ENCODE results near the gene CMSS1. TPM values are rescaled to one million over a fixed set of nuclear protein-coding genes. Genes with fewer than 3 reads are reported as not detected.

Gene CMSS1
- total RNA-seq, 1 experiment from 2014 or later, result 64.1 TPM

DNA sequence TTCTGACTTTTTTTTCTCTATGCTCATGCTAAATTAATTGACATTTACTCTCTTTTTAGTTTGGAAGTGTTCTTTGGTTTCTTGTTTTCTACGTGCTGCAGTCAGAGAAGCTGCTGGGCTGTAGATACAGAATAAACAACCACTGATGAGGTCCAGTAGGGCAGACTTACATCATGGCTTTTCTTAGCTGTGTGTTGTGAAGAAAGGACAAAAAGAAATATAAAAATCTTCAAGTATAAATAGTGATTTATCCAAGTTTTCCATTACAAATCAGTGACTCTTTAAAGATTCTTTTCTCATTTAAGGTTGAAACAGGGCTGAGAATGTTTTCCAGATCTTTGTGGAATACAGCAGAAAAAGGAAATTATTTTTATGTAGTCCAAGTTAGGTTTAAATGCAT lies 122.2 kb downstream of the CMSS1 start (continued):
- TF ChIP-seq, protein P1, sequence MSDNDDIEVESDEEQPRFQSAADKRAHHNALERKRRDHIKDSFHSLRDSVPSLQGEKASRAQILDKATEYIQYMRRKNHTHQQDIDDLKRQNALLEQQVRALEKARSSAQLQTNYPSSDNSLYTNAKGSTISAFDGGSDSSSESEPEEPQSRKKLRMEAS (IDR thresholded peaks at IDR 0.05), result no peak

DNA sequence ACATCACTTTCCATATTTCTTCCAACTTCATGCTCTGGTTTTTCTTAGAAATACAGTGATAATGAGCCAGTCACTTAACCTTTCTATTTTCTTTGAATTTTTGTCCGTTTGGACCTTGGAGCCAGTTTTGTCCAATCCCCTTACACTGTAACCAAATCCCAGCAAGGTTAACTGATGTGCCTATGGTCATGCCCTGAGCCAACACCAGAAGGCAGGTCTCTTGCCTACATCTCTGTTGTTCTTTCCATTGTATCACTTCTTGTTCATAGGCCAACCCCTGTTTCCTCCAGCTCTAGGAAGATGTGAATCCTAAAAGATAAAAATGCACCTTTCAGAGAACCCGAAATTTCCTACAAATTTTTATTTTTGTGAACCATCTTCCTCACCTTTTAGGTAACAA lies 122.7 kb downstream of the CMSS1 start:
- H3K4me2 ChIP-seq (ENCODE audit: low read length), result no peak overlapping the region
- H3K27me3 ChIP-seq (ENCODE audit: insufficient read depth, low read length), result no peaks in the 10 kb centered on the region
- H3K9me3 ChIP-seq (ENCODE audit: control insufficient read depth in 1 of 2, insufficient read depth in 1 of 2, low read depth in 1 of 2, low read length in 2 of 2), result no peaks in the 10 kb centered on the region
- DNase-seq (ENCODE audit: low read depth, low spot score), result no peak
- ChIA-PET RAD21 (ENCODE audit: low non-redundant PET in 1 of 2, low total read pairs in 2 of 2, uncharacterized antibody in 2 of 2, unreplicated experiment in 2 of 2) (no interaction called here), POLR2A (no interaction called here), CTCF (no interaction called here)
- no peak overlapping the region for H3K27ac ChIP-seq (ENCODE audit: low read depth, low read length)
- no peaks in the 10 kb centered on the region for H3K9me2 ChIP-seq (ENCODE audit: insufficient read depth)
- H3K79me2 ChIP-seq (ENCODE audit: insufficient read depth, low read length), result no peaks in the 10 kb centered on the region
- H3K36me3 ChIP-seq (ENCODE audit: control insufficient read depth in 1 of 2, insufficient read depth in 2 of 2, low read length in 2 of 2), result no peaks in the 10 kb centered on the region
- H4K20me1 ChIP-seq (ENCODE audit: insufficient read depth), result no peaks in the 10 kb centered on the region
- H3K9ac ChIP-seq (ENCODE audit: low read length), result no peak overlapping the region
- no peak for ATAC-seq
- peaks cover 4 to 6% of the 10 kb centered on the region in 2 experiments; a peak in 2 of 4 replicates for H3K4me1 ChIP-seq (ENCODE audit: control insufficient read depth in 1 of 2, insufficient read depth in 2 of 2, low read length in 2 of 2)
- BruUV-seq (replicated peaks), result no TSS peak
- intact Hi-C loops (cut with micrococcal nuclease), result no loop called here
- TF ChIP-seq FOSL1 (IDR thresholded peaks at IDR 0.05; ENCODE audit: low read depth) (no peak), RAD21 (IDR thresholded peaks at IDR 0.05; ENCODE audit: low read depth) (no peak), ZNF274 (IDR thresholded peaks at IDR 0.05; ENCODE audit: low read depth, low read length) (no peak), EGR1 (IDR thresholded peaks at IDR 0.05; ENCODE audit: low read depth) (no peak)
- TF ChIP-seq, protein P2, sequence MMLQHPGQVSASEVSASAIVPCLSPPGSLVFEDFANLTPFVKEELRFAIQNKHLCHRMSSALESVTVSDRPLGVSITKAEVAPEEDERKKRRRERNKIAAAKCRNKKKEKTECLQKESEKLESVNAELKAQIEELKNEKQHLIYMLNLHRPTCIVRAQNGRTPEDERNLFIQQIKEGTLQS (IDR thresholded peaks at IDR 0.05), result no peak
- no peak overlapping the region for H2AFZ ChIP-seq (ENCODE audit: low read depth, low read length, poor library complexity, severe bottlenecking)
- H3K4me3 ChIP-seq (replicated peaks in 1 of 2; ENCODE audit: low read depth in 1 of 2, low read length in 2 of 2), result no peak overlapping the region

DNA sequence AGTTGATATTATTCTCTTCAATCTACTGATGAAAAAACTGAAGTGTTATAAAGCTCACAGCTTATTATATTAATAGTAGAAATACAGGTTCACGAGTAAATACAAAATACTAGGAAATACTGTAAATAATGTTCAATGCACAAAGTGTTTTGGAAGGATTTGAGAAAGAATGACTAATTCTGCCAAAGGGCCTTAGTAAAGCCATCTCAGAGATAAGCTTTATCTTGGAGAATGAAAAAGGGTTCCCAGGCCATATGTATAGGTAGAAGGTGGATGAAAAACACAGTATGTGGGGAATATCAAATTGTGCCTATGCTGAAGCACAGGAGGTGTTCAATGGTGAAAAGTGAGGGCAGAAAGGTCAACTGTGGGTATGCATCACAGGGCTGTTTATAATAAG lies 123.5 kb downstream of the CMSS1 start:
- no peaks in the 10 kb centered on the region for H3K27me3 ChIP-seq (ENCODE audit: insufficient read depth, low read length)
- POLR2A ChIA-PET, result no interaction called here
- no peak overlapping the region for H2AFZ ChIP-seq (ENCODE audit: low read depth, low read length, poor library complexity, severe bottlenecking)
- H4K20me1 ChIP-seq (ENCODE audit: insufficient read depth), result no peaks in the 10 kb centered on the region
- H3K4me3 ChIP-seq (replicated peaks in 1 of 2; ENCODE audit: low read depth in 1 of 2, low read length in 2 of 2), result no peak overlapping the region
- CTCF ChIA-PET, result no interaction called here
- DNase-seq (ENCODE audit: low read depth, low spot score), result no peak
- no peaks in the 10 kb centered on the region for H3K36me3 ChIP-seq (ENCODE audit: control insufficient read depth in 1 of 2, insufficient read depth in 2 of 2, low read length in 2 of 2)
- H3K27ac ChIP-seq (ENCODE audit: low read depth, low read length), result no peak overlapping the region
- no peak overlapping the region for H3K9ac ChIP-seq (ENCODE audit: low read length)
- H3K9me3 ChIP-seq (ENCODE audit: control insufficient read depth in 1 of 2, insufficient read depth in 1 of 2, low read depth in 1 of 2, low read length in 2 of 2), result no peaks in the 10 kb centered on the region
- H3K4me1 ChIP-seq (ENCODE audit: control insufficient read depth in 1 of 2, insufficient read depth in 2 of 2, low read length in 2 of 2), result peaks cover 4 to 6% of the 10 kb centered on the region in 2 experiments; a peak in 2 of 4 replicates
- no peak for ATAC-seq
- BruUV-seq (replicated peaks), result no TSS peak
- no peaks in the 10 kb centered on the region for H3K79me2 ChIP-seq (ENCODE audit: insufficient read depth, low read length)
- no peaks in the 10 kb centered on the region for H3K9me2 ChIP-seq (ENCODE audit: insufficient read depth)
- no peak overlapping the region for H3K4me2 ChIP-seq (ENCODE audit: low read length)
- RAD21 ChIA-PET (ENCODE audit: low non-redundant PET in 1 of 2, low total read pairs in 2 of 2, uncharacterized antibody in 2 of 2, unreplicated experiment in 2 of 2), result no interaction called here
- intact Hi-C loops (cut with micrococcal nuclease), result no loop called here
- TF ChIP-seq SP1 (IDR thresholded peaks at IDR 0.05; ENCODE audit: low read depth), result no peak
- TF ChIP-seq, protein P3, sequence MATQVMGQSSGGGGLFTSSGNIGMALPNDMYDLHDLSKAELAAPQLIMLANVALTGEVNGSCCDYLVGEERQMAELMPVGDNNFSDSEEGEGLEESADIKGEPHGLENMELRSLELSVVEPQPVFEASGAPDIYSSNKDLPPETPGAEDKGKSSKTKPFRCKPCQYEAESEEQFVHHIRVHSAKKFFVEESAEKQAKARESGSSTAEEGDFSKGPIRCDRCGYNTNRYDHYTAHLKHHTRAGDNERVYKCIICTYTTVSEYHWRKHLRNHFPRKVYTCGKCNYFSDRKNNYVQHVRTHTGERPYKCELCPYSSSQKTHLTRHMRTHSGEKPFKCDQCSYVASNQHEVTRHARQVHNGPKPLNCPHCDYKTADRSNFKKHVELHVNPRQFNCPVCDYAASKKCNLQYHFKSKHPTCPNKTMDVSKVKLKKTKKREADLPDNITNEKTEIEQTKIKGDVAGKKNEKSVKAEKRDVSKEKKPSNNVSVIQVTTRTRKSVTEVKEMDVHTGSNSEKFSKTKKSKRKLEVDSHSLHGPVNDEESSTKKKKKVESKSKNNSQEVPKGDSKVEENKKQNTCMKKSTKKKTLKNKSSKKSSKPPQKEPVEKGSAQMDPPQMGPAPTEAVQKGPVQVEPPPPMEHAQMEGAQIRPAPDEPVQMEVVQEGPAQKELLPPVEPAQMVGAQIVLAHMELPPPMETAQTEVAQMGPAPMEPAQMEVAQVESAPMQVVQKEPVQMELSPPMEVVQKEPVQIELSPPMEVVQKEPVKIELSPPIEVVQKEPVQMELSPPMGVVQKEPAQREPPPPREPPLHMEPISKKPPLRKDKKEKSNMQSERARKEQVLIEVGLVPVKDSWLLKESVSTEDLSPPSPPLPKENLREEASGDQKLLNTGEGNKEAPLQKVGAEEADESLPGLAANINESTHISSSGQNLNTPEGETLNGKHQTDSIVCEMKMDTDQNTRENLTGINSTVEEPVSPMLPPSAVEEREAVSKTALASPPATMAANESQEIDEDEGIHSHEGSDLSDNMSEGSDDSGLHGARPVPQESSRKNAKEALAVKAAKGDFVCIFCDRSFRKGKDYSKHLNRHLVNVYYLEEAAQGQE (IDR thresholded peaks at IDR 0.05; ENCODE audit: low read depth), result no peak
